ES-I3 (cell line): ENCODE data around the gene FAM204A.

ENCODE experiments used
- H3K36me3 ChIP-seq: 2 replicates; pipeline ENCODE4 v1.6.1; 2013; ENCODE audit warnings: mild to moderate bottlenecking, low read length, control low read depth, moderate library complexity; ENCODE audit not compliant: insufficient read depth
- H3K4me1 ChIP-seq: 2 replicates; pipeline ENCODE4 v1.6.1; 2013; ENCODE audit warnings: mild to moderate bottlenecking, control low read depth, low read length; ENCODE audit not compliant: insufficient read depth
- H3K9ac ChIP-seq: 2 replicates; pipeline ENCODE4 v1.6.1; 2013; ENCODE audit warnings: low read depth, mild to moderate bottlenecking, low read length, moderate library complexity
- H3K9me3 ChIP-seq: 2 replicates; pipeline ENCODE4 v1.6.1; 2013; ENCODE audit warnings: mild to moderate bottlenecking, low read length, moderate library complexity; ENCODE audit not compliant: control insufficient read depth, insufficient read depth

The FAM204A gene

DNA sequence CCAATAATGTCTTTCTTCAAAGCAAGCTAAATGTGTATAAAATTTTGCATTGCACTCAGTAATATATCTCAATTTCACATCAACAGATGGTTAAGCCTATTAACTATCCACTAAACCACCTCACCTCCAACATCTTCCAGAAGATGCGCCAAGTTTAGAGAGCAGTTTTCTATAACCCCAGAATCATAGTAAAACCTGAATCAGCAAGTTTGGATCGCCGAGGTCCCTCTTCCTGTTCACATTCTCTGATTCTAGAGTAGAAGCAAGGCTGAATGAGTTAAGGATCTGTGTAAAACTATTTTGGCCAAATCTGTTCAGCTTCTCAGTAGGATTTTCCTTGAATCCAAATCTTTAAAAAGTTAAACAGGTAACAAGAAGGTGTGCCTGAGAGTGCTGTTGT is 1.4 kb upstream of the FAM204A start:
- H3K9ac ChIP-seq = no peak overlapping the region
- no peaks in the 10 kb centered on the region for H3K36me3 ChIP-seq
- no peaks in the 10 kb centered on the region for H3K9me3 ChIP-seq
- H3K4me1 ChIP-seq = 0 out of 2 replicates have a peak, but pooled peaks cover 6% of the 10 kb centered on the region

GRCh38 chr10:118343115-118343514 is 991 bp upstream of the FAM204A start:
- 0 out of 2 replicates have a peak, but pooled peaks cover 6% of the 10 kb centered on the region for H3K4me1 ChIP-seq
- no peak overlapping the region for H3K9ac ChIP-seq
- H3K36me3 ChIP-seq = no peaks in the 10 kb centered on the region
- no peaks in the 10 kb centered on the region for H3K9me3 ChIP-seq

DNA sequence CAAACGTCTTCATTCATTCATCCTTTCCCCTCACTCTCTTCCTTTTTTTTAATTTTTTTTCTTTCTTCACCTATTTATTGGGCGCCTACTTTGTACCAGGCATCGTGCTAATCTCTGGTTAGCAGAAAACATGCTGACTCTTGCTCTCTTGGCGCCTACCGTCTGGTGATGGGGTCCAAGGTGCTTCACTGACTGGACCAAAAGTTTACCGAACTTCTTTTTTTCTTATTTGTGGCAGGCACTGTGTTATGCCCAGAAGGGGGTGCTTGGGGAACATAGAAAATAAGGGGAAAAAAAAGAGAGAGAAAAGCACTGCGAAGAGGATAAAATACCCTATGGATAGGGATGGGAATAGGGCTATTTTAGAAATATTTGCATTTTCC is 505 bp upstream of the FAM204A start:
- Histone ChIP-seq H3K9ac (peak overlapping the region; percentile 91; the same call in 1 of the 2 replicates), H3K4me1 (0 out of 2 replicates have a peak, but pooled peaks cover 6% of the 10 kb centered on the region), H3K36me3 (no peaks in the 10 kb centered on the region), H3K9me3 (no peaks in the 10 kb centered on the region)

GRCh38 chr10:118340486-118340885 is 1.6 kb downstream of the FAM204A start:
- Histone ChIP-seq H3K36me3 (no peaks in the 10 kb centered on the region), H3K9me3 (no peaks in the 10 kb centered on the region), H3K9ac (no peak overlapping the region), H3K4me1 (0 out of 2 replicates have a peak, but pooled peaks cover 6% of the 10 kb centered on the region)

GRCh38 chr10:118339111-118339510 is 3.0 kb downstream of the FAM204A start:
- Histone ChIP-seq H3K9ac (no peak overlapping the region), H3K9me3 (no peaks in the 10 kb centered on the region), H3K4me1 (0 out of 2 replicates have a peak, but pooled peaks cover 6% of the 10 kb centered on the region), H3K36me3 (no peaks in the 10 kb centered on the region)

DNA sequence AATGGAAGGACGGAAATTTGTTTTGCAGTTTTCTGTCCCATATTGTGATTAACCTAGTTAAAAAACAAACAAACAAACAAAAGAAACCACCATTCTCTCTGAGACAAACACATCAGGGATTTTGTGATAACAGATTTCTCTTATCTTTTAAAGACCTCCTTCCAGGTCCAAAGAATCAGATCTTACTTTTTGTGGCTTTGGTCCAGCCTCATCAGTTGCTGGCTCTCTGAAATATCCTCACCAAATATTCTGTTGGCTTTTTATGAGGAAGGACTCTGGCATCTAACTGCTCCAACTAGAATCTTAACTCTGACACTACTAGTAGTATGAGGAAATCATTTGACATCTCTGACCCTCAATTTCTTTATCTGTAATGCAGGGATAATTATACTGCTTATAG is 4.8 kb downstream of the FAM204A start:
- Histone ChIP-seq H3K9me3 (no peaks in the 10 kb centered on the region), H3K4me1 (0 out of 2 replicates have a peak, but pooled peaks cover 6% of the 10 kb centered on the region), H3K9ac (no peak overlapping the region), H3K36me3 (no peaks in the 10 kb centered on the region)

- peaks cover 3% of the 10 kb centered on the region for H3K36me3 ChIP-seq
- H3K9me3 ChIP-seq = no peaks in the 10 kb centered on the region
- no peaks in the 10 kb centered on the region for H3K4me1 ChIP-seq
- no peak overlapping the region for H3K9ac ChIP-seq
These were observed 8.3 kb downstream of the FAM204A start for GRCh38 chr10:118333871-118334270.

GRCh38 chr10:118332948-118333710 is 9.0 kb downstream of the FAM204A start:
- Histone ChIP-seq H3K36me3 (peaks cover 3% of the 10 kb centered on the region), H3K4me1 (no peaks in the 10 kb centered on the region), H3K9ac (no peak overlapping the region), H3K9me3 (no peaks in the 10 kb centered on the region)

GRCh38 chr10:118332236-118332635 is 9.9 kb downstream of the FAM204A start:
- Histone ChIP-seq H3K9ac (no peak overlapping the region), H3K36me3 (peaks cover 3% of the 10 kb centered on the region), H3K9me3 (no peaks in the 10 kb centered on the region), H3K4me1 (no peaks in the 10 kb centered on the region)

DNA sequence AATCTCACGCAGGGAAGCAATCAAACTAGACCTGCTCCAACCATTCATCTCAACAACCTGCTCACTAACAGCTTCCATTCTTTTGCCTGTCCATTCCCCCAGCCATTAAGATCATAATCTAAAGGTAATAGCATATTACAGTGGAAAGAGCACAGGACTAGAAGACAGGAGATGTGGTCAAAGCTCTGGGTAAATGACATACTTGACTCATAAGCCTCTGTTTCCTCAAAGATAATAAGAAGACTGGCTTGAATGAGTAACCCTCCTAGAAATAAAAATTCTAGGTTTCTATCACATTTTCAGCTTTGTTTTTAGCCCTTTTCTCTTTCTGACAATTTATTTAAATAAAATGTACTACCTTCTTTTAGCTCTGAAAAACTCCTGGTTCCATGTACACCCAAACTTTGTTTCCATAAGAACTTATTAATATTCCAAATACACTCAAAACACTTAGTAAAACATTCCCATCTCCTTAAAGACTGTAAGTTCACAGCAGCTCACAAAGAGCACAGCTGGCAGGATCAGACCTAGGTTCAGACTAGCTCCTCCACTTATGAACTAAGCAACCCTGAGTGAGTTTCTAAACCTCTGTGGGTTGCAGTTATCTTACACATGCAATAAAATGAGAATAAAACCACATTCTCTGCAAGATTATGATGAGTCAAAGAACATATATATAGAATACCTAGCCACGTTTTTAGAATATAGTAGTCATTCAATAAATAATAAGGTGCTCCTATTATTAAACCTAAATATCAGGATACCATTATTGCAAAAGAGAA is 11.6 kb downstream of the FAM204A start:
- no peaks in the 10 kb centered on the region for H3K9me3 ChIP-seq
- H3K36me3 ChIP-seq = peaks cover 3% of the 10 kb centered on the region
- no peaks in the 10 kb centered on the region for H3K4me1 ChIP-seq
- H3K9ac ChIP-seq = no peak overlapping the region

DNA sequence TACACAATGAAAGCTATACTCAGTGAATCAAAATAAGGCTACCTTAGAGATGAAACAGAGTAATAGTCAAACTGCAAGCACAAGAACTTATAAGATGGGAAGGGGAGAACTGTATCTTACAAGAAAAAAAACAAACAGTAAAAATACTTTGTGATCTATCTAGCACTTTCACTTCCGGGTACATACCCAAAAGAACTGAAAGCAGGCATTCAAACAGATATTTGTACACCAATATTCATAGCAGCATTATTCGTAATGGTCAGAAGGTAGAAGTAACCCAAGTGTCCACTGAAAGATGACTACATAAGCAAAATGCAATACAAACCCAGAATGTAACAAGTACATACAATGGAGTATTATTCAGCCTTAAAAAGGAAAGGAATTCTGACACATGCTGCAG is 18.0 kb downstream of the FAM204A start:
- Histone ChIP-seq H3K36me3 (no peaks in the 10 kb centered on the region), H3K9ac (no peak overlapping the region), H3K4me1 (no peaks in the 10 kb centered on the region), H3K9me3 (no peaks in the 10 kb centered on the region)

- Histone ChIP-seq H3K4me1 (no peaks in the 10 kb centered on the region), H3K9ac (no peak overlapping the region), H3K36me3 (no peaks in the 10 kb centered on the region), H3K9me3 (no peaks in the 10 kb centered on the region)
These were observed 20.2 kb downstream of the FAM204A start for GRCh38 chr10:118321724-118322575.

DNA sequence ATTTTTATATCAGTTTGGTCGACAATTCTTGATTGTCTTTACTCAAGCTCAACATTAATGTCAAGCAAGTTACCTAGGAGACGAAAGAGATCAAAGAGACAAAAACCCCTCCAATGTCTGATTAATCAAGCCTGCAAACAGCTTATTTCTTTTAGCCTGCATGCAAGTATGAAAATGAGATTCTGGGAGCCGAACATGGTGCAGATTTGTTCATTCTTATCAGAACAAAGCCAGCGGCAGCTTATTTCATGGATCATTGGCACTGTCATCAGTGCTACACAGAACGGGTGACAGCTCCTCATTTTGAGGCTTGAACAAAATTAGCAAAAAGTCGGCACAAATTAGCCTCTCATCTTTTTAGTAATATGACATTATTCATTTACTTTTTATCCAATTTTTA is 26.5 kb downstream of the FAM204A start:
- H3K36me3 ChIP-seq = no peaks in the 10 kb centered on the region

GRCh38 chr10:118314882-118315281 is 27.2 kb downstream of the FAM204A start:
- no peaks in the 10 kb centered on the region for H3K9me3 ChIP-seq
- H3K9ac ChIP-seq = no peak overlapping the region
- H3K36me3 ChIP-seq = no peaks in the 10 kb centered on the region
- no peaks in the 10 kb centered on the region for H3K4me1 ChIP-seq

More for the DNA sequence above, 26.5 kb downstream of the FAM204A start:
- no peak overlapping the region for H3K9ac ChIP-seq
- no peaks in the 10 kb centered on the region for H3K4me1 ChIP-seq
- H3K9me3 ChIP-seq = no peaks in the 10 kb centered on the region
